HG02943 (cell line): Measurements from ENCODE around the gene APBA3.

ENCODE experiments used
- ATAC-seq: cut with Tn5 transposase; IDR thresholded peaks from one replicate; pipeline ENCODE4 v1.9.1; 2021; ENCODE audit warnings: mild to moderate bottlenecking, low read depth, moderate library complexity; ENCODE audit not compliant: unreplicated experiment

APBA3 gene

DNA sequence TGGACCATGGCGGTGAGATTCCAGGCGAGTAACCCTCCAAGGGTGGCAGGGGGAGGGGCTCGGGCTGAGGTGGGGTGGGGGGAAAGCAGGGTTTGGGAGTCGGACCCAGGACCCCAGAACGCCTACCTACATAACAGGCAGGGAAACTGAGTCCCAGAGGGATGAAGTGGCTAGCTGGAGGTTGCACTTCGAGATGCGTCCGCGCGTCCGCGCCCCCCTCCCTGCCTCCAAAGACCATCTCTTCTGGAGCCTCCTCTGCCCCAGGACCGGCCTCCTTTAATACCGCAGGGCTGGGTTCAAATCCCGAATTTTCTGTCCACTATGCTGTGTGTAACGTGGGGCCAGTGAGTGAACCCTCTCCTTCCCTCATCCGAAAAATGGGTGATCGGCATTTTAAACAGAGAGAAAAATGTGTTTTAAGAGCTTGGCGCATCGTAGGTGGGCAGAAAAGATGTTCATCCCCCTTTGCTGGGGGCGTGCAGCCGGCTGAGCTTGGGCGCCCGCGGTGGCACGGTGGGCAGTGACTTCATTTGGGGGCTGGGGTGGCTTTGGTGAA, 39.5 kb downstream of the APBA3 start:
- no peak for ATAC-seq

- ATAC-seq, result no peak
Measured at GRCh38 chr19:3721131-3721886, 40.2 kb downstream of the APBA3 start.

DNA sequence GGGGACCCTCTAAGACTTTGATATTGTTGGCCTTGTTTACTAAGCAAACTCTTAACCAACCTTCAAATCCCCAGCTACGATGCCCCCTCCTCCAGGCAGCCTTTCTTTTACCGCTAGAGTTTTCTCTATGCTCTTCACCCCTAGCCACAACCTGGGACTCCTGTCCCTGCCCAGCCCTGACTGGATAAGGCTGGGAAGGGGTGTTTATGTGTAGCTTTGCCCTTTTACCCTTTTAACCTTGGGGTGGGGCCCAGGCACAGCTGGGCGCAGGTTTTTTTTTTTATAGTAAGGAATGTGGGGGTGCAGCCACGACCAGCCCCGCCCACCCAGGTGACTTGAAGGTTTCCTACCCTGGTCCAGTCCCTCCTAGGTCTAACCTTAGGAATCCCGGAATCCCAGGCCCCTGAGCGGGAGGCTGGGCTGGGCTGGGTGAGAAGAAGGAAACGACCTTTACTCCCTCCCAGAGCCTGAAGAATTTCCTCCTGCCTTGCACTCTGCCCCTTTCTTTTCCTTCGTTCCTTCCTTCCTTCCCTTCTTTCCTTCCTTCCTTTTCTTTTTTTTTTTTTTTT, 41.1 kb downstream of the APBA3 start:
- no peak for ATAC-seq

DNA sequence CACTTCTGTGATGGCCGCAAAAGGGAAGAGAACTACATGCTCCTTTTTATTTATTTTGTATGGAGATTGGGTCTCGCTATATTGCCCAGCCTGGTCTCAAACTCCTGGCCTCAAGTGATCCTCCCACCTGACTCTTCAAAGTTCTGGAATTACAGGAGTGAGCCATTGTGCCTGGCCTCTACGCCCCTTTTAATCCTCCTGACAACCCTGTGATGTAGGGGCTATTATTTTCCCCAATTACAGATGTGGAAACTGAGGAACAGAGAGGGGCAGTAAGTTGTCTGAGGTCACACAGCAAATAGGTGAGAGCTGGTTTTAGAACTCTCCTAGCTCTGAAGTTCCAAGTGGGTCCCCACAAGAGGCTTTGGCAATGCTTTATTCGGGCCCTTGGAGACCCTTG, 41.6 kb downstream of the APBA3 start:
- no peak for ATAC-seq

GRCh38 chr19:3716147-3716668, 45.3 kb downstream of the APBA3 start:
- no peak for ATAC-seq

- no peak for ATAC-seq
Measured at GRCh38 chr19:3712663-3713611, 48.6 kb downstream of the APBA3 start.

- ATAC-seq, result no peak
Measured at GRCh38 chr19:3710265-3710812, 51.2 kb downstream of the APBA3 start.

DNA sequence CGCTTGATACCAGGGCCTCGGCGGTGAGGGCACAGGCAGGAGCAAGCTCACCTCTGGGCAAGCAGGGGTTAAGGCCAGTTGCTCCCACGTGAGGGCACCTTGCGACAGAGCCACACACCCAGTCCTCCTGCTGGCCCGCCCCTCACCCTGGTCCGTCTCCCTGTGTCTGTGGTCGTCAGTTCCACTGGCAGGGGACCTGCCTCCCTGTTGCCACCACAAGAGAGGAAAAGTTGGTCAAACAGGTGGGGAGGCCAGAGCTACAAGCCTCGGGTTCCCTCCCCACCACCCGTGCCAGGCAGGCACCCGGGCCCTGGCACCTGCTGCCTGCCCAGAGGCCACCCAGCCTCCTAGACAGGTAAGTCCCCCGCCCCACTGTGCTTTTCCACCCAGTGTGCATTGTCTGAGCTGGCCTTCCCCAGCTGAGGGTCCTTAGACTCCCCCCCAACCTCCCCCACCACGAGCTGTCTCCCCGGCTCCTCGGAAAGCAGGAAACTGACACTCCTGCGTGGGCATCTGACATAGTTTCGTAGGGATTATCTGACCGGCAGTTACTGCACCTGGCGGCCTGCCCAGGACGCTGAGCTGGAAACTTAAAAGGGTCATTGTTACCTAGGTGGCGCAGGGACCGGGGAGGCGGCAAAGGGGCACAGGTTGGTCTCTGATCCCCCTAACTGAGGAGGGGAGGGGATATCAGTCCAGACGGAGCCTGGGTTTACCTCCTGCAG, 53.1 kb downstream of the APBA3 start, which contains the start of gene TJP3:
TJP3 (plus strand) TSS at position 178 of the 725 bp plus-strand sequence. CDS start 20,049 bp downstream, outside the sequence.
- ATAC-seq, result no peak

DNA sequence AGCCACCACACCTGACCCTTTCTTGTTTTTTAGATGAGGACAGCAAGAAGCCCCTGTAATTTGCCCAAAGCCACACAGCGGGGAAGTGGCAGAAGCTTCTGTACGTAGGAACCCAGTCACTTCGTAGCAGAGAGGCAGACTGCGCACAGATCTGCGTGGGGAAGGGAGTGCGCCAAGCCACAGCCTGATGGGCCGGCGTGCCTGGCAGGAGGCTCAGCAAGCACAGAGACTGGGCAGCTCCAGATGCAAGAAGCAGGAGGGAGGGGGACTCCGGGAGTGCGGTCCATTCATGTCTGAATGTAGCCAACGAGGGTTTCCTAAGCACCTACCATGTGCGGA, 53.7 kb downstream of the APBA3 start:
- no peak for ATAC-seq

- no peak for ATAC-seq
Measured at GRCh38 chr19:3701200-3701599, 60.3 kb downstream of the APBA3 start.
